D721Med (cell line): ENCODE data around the gene ZNF106.

ENCODE experiments used
- DNase-seq: peaks from one replicate; pipeline ENCODE4 v3.0.0; 2011; ENCODE audit warnings: low spot score; ENCODE audit not compliant: insufficient read length
- FAIRE-seq: peaks from 2 replicates; lab custom pipeline; 2011; peaks lifted over from hg19 to GRCh38; lab: Jason Lieb, UNC
- CTCF ChIP-seq: IDR thresholded peaks from 2 replicates; pipeline ENCODE4 v1.5.1; 2012; ENCODE audit warnings: mild to moderate bottlenecking, control low read depth; ENCODE audit not compliant: insufficient read depth; ENCODE audit errors: missing control alignments

Gene ZNF106

DNA sequence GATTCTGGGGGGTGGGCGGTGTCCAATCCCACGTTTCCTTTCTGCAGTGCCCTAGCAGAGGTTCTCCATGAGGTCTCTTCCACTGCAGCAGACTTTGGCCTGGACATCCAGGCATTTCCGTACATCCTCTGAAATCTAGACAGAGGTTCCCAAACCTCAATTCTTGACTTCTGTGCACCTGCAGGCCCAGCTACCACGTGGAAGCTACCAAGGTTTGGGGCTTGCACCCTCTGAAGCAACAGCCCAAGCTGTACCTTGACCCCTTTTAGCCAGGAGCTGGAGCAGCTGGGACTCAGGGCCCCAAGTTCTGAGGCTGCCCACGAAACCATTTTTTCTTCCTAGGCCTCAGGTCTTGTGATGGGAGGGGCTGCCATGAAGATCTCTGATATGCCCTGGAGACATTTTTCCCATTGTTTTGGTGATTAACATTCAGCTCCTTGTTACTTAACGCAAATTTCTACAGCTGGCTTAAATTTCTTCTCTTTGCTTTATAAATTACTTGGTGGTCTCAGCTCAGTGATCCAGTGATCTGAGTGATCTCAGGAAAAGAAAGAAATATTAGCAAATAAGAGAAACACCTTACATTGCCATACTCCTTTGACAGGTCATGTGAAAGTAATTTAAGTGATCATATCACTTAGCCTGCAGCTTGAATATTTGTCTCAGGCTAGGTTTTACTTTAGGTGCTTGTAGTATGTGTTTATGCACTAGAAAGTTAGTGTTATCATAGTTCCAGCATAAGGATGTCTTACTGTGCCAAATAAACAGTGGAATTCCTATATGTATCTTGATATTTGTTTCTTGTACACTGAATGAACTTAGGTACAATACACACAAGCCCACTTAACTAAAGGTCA is 7.5 kb upstream of the ZNF106 start:
- TF ChIP-seq CTCF: no peak
- FAIRE-seq (no peak), DNase-seq (no peak)

DNA sequence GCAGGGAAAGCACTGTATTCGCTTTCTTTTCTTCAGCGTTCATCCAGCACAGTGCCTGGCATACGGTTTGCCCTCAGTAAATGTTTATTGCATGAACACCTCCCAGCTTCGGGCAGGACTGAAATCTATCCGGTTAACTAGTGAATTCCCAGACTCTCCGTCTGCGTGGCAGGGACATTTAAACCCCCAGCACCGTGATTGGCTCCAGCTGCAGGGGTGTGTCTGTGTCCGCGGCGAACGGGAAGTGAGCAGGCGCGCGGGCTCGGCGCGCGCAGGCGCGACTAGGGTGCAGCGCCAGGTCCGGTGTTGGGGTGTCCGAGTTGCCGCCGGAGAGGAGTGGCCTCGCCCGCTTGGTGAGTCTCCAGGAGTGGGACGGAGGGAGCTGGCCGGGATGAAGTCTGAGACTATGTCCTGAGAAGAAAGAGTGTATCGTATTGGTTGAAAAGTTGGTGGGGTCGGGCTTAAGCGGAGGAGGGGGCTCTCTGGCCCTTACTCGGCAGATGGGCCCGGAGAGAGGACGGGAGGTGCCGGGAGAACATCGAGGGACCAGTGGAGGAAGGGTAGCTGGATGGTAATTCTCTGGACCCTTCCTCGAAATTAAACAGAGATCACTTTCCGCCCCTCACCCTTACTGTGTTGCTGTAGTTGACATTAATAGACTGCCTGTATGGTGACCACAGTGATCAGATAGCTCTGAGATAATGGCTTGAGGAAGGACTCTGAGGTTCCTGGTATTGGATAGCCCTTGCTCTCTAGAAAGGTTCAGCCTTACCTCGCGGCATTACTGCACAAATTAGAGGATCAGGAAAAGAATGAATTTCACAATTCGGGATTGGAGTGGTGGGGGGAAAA is 4.6 kb upstream of the ZNF106 start, which contains the start of gene SNAP23:
Gene SNAP23 (plus strand): TSS at position 274 of the 852 bp plus-strand sequence. CDS start 16,213 bp downstream, outside the sequence.
- no peak for TF ChIP-seq CTCF
- DNase-seq: peak; percentile 96
- FAIRE-seq: no peak

- no peak for TF ChIP-seq CTCF
- DNase-seq: peak; percentile 31
- FAIRE-seq: no peak
Observed at GRCh38 chr15:42494998-42495360, 4.0 kb upstream of the ZNF106 start.

DNA sequence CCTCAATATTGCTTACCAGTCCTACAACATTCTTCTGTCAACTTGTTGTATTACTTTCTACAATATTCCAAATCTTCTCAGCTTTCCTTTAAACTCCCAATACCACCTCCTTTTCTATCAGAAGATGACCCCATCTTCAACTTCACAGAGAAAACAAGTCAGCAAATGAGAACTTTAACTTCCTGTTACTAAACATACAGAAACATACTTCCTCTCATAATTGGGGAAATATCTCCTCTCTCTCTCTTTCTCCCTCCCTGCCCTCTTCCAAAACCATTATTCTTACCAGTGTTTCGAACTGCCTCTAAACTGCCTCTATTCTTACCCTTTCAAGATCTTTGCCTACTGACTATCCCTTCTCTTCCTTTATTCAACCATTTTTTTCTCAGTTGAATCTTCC is 2.7 kb upstream of the ZNF106 start:
- DNase-seq: no peak
- no peak for FAIRE-seq
- no peak for TF ChIP-seq CTCF

DNA sequence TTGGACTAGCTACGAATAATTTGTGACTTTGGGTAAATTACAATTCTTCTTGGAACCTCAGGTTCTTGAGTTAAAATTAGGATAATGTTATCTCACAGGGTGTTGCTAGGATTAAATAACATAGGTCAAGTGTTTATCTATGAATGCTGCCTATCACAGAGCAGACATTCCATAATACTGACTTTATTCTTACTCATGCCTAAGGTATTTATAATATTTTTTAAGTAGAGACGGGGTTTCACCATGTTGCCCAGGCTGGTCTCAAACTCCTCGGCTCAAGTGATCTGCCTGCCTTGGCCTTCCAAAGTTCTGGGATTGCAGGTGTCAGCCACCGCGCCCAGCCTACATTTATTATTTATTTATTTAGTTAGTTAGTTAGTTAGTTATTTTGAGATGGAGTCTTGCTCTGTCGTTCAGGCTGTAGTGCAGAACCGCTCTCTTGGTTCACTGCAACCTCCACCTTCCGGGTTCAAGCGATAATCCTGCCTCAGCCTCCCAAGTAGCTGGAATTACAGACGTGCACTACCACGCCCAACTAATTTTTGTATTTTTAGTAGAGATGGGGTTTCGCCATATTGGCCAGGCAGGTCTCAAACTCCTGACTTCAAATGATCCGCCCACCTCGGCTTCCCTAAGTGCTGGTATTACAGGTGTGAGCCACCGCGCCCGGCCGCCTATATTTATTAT is 741 bp upstream of the ZNF106 start:
- TF ChIP-seq CTCF: no peak
- FAIRE-seq (no peak), DNase-seq (no peak)

DNA sequence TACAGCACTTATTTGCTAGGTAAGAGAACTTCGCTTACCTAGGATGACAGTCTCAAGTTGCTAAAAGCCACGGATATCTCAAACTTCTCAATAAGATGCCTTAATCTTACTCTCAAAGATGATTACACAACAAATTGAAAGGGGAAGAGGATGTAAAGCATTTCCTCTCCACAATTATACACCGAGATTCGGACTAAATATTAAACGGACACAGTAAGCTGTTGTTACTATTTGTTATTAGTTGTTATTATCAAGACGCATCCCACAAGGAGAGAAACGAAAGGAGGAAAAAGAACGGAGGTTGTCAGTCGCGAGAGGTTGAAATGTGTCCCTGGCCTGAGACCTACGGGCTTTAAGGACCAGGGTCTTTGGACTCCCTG is 660 bp downstream of the ZNF106 start:
- TF ChIP-seq CTCF: no peak
- no peak for FAIRE-seq
- DNase-seq: no peak
